Measurements from ENCODE around the gene HAGH. TPM values are rescaled to one million over a fixed set of nuclear protein-coding genes. Genes with fewer than 3 reads are reported as not detected.
"Not testable (repeated sequence)": the region's sequence is repeated elsewhere in the genome, so short reads cannot be mapped to it uniquely, and the experiment has no call there.

HAGH gene
- polyA plus RNA-seq (163 and 196 TPM in 2 replicates), polyA minus RNA-seq (74.0 and 80.1 TPM in 2 replicates)

GRCh38 chr16:1826691-1827573, at the start of gene HAGH, which contains the start of gene FAHD1:
TSS of gene HAGH (minus strand) at chr16:1826825. CDS start at chr16:1826787, 38 bp downstream.
TSS of gene FAHD1 (plus strand) at chr16:1827206. CDS start at chr16:1827239, 33 bp downstream.
- H2AFZ ChIP-seq (ENCODE audit: low read depth, low read length), result peak within 1 kb of the TSS; percentile 83
- H3K9me3 ChIP-seq (ENCODE audit: low read length), result no peaks in the 10 kb centered on the region
- H3K4me2 ChIP-seq (ENCODE audit: low read length), result peak within 1 kb of the TSS; percentile 99
- H3K27ac ChIP-seq (ENCODE audit: low read length), result peak within 1 kb of the TSS; percentile 72
- H3F3A ChIP-seq (ENCODE audit: insufficient read depth, low read length, poor library complexity, severe bottlenecking), result no peaks in the 10 kb centered on the region
- H3K9me2 ChIP-seq (ENCODE audit: insufficient read depth, low read length), result no peaks in the 10 kb centered on the region
- H3K36me3 ChIP-seq (ENCODE audit: insufficient read depth, low read length), result no peaks in the 10 kb centered on the region
- no peaks in the 10 kb centered on the region for H4K20me1 ChIP-seq (ENCODE audit: insufficient read depth)
- H3K27me3 ChIP-seq (ENCODE audit: insufficient read depth, low read depth, low read length), result no peaks in the 10 kb centered on the region
- TF ChIP-seq EZH2 (IDR thresholded peaks at IDR 0.05; ENCODE audit: borderline replicate concordance, insufficient read depth, low read length, poor library complexity, severe bottlenecking) (no peak), SMC3 (conservative IDR thresholded peaks at IDR 0.05; ENCODE audit: poor library complexity) (peak; percentile 46), EP300 (conservative IDR thresholded peaks at IDR 0.05; ENCODE audit: poor library complexity, severe bottlenecking) (peak; percentile 74), RAD21 (conservative IDR thresholded peaks at IDR 0.05) (no peak), REST (IDR thresholded peaks at IDR 0.05; ENCODE audit: borderline replicate concordance) (peak; percentile 86), TAF1 (IDR thresholded peaks at IDR 0.05; ENCODE audit: low read depth) (peak; percentile 70), CTCF (IDR thresholded peaks at IDR 0.05; ENCODE audit: poor library complexity, severe bottlenecking) (no peak), MXI1 (conservative IDR thresholded peaks at IDR 0.05; ENCODE audit: poor library complexity, severe bottlenecking) (peak; percentile 98), POLR2AphosphoS5 (IDR thresholded peaks at IDR 0.05) (peak; percentile 90)
- peak within 1 kb of the TSS; percentile 88 for H3K4me3 ChIP-seq (ENCODE audit: low read length)
- peaks cover 31% of the 10 kb centered on the region for H3K79me2 ChIP-seq (replicated peaks; ENCODE audit: insufficient read depth, low read length)
- H3K9ac ChIP-seq (ENCODE audit: low read length), result peak within 1 kb of the TSS; percentile 81

GRCh38 chr16:1876066-1876465, 49.4 kb upstream of the HAGH start:
- H3K4me3 ChIP-seq (ENCODE audit: low read length); H3K4me2 ChIP-seq (ENCODE audit: low read length): not testable (repeated sequence)
- peaks cover 19% of the 10 kb centered on the region for H3K27me3 ChIP-seq (ENCODE audit: insufficient read depth, low read depth, low read length)

More at GRCh38 chr16:1876066-1876465, 49.4 kb upstream of the HAGH start:
- H3K79me2 ChIP-seq (replicated peaks; ENCODE audit: insufficient read depth, low read length); H2AFZ ChIP-seq (ENCODE audit: low read depth, low read length); H3F3A ChIP-seq (ENCODE audit: insufficient read depth, low read length, poor library complexity, severe bottlenecking); H3K9me2 ChIP-seq (ENCODE audit: insufficient read depth, low read length); H4K20me1 ChIP-seq (ENCODE audit: insufficient read depth); H3K36me3 ChIP-seq (ENCODE audit: insufficient read depth, low read length); H3K9me3 ChIP-seq (ENCODE audit: low read length); H3K9ac ChIP-seq (ENCODE audit: low read length); H3K27ac ChIP-seq (ENCODE audit: low read length): not testable (repeated sequence)

All from neural cell (in vitro differentiated cells).